Measurements from ENCODE around the gene GPR180.

GRCh38 chr13:94607939-94608338, 6.3 kb downstream of the GPR180 start:
- no peak for TF ChIP-seq POLR2A (IDR thresholded peaks at IDR 0.05; ENCODE audit: low read length)
- no peak for TF ChIP-seq KDM5A (IDR thresholded peaks at IDR 0.05)
- TF ChIP-seq CTCF (IDR thresholded peaks at IDR 0.05), result no peak
- no peak for TF ChIP-seq BHLHE40 (IDR thresholded peaks at IDR 0.05; ENCODE audit: low read depth, low read length)
